SU-DHL-6 (cell line): ENCODE measurements around the gene ZDHHC8.

ENCODE experiments used
- H2AFZ ChIP-seq: fragments of 200-600 bp; sonication (generic); 2 replicates; pipeline ENCODE4 v1.6.1; 2014; ENCODE audit warnings: low read depth, mild to moderate bottlenecking, moderate library complexity, mixed read lengths, antibody characterized with exemption, low read length; ENCODE audit not compliant: severe bottlenecking
- H3F3A ChIP-seq: fragments of 200-600 bp; shearing (Covaris generic); 2 replicates; pipeline ENCODE4 v1.6.0; 2016; ENCODE audit warnings: antibody characterized with exemption, mild to moderate bottlenecking; ENCODE audit not compliant: insufficient read depth
- H3K27ac ChIP-seq: fragments of 200-600 bp; sonication (generic); 2 replicates; pipeline ENCODE4 v1.5.1; 2016; ENCODE audit warnings: low read depth, mild to moderate bottlenecking, low read length, moderate library complexity, mixed read lengths
- H3K27me3 ChIP-seq: fragments of 200-600 bp; sonication (generic), shearing (Covaris generic); 2 replicates; pipeline ENCODE4 v1.6.0; 2014; ENCODE audit warnings: mild to moderate bottlenecking, low read length
- H3K36me3 ChIP-seq: fragments of 200-600 bp; sonication (generic); 2 replicates; pipeline ENCODE4 v1.6.1; 2014; ENCODE audit warnings: mild to moderate bottlenecking, low read length, mixed read lengths
- H3K4me2 ChIP-seq: fragments of 300-600, 200-600 bp; shearing (Covaris generic), sonication (generic); 2 replicates; pipeline ENCODE4 v1.6.0; 2014; ENCODE audit warnings: low read length, low read depth, mild to moderate bottlenecking; ENCODE audit not compliant: poor library complexity, severe bottlenecking
- H3K4me3 ChIP-seq: fragments of 200-600 bp; sonication (generic); 2 replicates; pipeline ENCODE4 v1.5.1; 2014; ENCODE audit warnings: antibody characterized with exemption, low read length, mild to moderate bottlenecking, mixed read lengths; ENCODE audit not compliant: insufficient read depth, poor library complexity, severe bottlenecking
- H3K79me2 ChIP-seq: fragments of 200-600 bp; sonication (generic); 2 replicates; pipeline ENCODE4 v1.6.1; 2014; ENCODE audit warnings: mild to moderate bottlenecking, low read length, moderate library complexity; ENCODE audit not compliant: insufficient read depth
- H3K9ac ChIP-seq: fragments of 200-600 bp; sonication (generic); 2 replicates; pipeline ENCODE4 v1.7.0; 2014; ENCODE audit warnings: mild to moderate bottlenecking, low read length
- H3K9me2 ChIP-seq: fragments of 200-600 bp; sonication (generic); replicated peaks from 2 replicates; pipeline ENCODE4 v1.6.1; 2014; ENCODE audit warnings: low read length; ENCODE audit not compliant: insufficient read depth
- H3K9me3 ChIP-seq: fragments of 200-600 bp; sonication (generic); 2 replicates; pipeline ENCODE4 v1.6.1; 2014; ENCODE audit warnings: low read length, mixed read lengths; ENCODE audit not compliant: insufficient read depth
- H4K20me1 ChIP-seq: fragments of 200-600 bp; sonication (generic); 2 replicates; pipeline ENCODE4 v1.6.1; 2014; ENCODE audit warnings: low read depth, mild to moderate bottlenecking, antibody characterized with exemption, low read length, moderate library complexity, mixed read lengths
- CTCF ChIP-seq: fragments of 200-600 bp; sonication (generic); IDR thresholded peaks from one replicate; pipeline ENCODE4 v1.5.1; 2017; ENCODE audit warnings: antibody characterized with exemption, mild to moderate bottlenecking, low read length, moderate library complexity; ENCODE audit not compliant: insufficient read depth, poor library complexity, severe bottlenecking
- EZH2phosphoT487 ChIP-seq: fragments of 200-600 bp; sonication (generic), shearing (Covaris generic); conservative IDR thresholded peaks from 2 replicates; pipeline ENCODE4 v1.6.1; 2018; ENCODE audit warnings: mild to moderate bottlenecking, antibody characterized with exemption, low read length, moderate library complexity, mixed read lengths

The ZDHHC8 gene

GRCh38 chr22:20139391-20140106 is 7.9 kb downstream of the ZDHHC8 start:
- no peak overlapping the region for H3K9ac ChIP-seq

GRCh38 chr22:20140107-20140445 is 8.5 kb downstream of the ZDHHC8 start:
- H3K36me3 ChIP-seq, result no peaks in the 10 kb centered on the region
- H3K4me3 ChIP-seq, result no peak overlapping the region
- H3K4me2 ChIP-seq, result no peak overlapping the region
- no peaks in the 10 kb centered on the region for H4K20me1 ChIP-seq
- H3K9ac ChIP-seq, result no peak overlapping the region
- H2AFZ ChIP-seq, result no peak overlapping the region
- no peak overlapping the region for H3K27ac ChIP-seq
- no peaks in the 10 kb centered on the region for H3K9me2 ChIP-seq
- TF ChIP-seq CTCF (no peak), EZH2phosphoT487 (no peak)
- no peaks in the 10 kb centered on the region for H3K79me2 ChIP-seq
- no peaks in the 10 kb centered on the region for H3K9me3 ChIP-seq
- H3F3A ChIP-seq, result no peaks in the 10 kb centered on the region
- H3K27me3 ChIP-seq, result no peaks in the 10 kb centered on the region

More at GRCh38 chr22:20139391-20140106, 7.9 kb downstream of the ZDHHC8 start:
- Histone ChIP-seq H3K4me3 (no peak overlapping the region), H3K36me3 (no peaks in the 10 kb centered on the region), H2AFZ (no peak overlapping the region), H3K9me3 (no peaks in the 10 kb centered on the region), H3K27ac (no peak overlapping the region), H3F3A (no peaks in the 10 kb centered on the region), H4K20me1 (no peaks in the 10 kb centered on the region), H3K9me2 (no peaks in the 10 kb centered on the region), H3K79me2 (no peaks in the 10 kb centered on the region), H3K4me2 (no peak overlapping the region), H3K27me3 (no peaks in the 10 kb centered on the region)
- TF ChIP-seq CTCF (no peak), EZH2phosphoT487 (no peak)

DNA sequence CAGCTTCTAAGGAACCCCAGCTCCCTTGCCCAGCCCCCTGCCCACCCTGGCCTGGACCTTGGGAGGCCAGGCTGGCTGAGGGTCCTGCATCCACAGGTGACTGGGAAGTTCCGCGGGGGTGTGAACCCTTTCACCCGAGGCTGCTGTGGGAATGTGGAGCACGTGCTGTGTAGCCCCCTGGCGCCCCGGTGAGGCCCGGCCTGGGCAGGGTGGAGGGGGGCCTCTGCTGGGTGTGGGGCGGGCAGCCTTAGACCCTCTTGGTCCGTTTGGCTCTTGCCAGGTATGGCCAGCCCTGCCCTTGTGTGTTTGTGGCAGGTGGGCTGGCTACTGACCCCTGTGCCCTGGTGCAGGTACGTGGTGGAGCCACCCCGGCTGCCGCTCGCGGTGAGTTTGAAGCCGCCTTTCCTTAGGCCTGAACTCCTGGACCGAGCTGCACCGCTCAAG is 8.9 kb downstream of the ZDHHC8 start:
- Histone ChIP-seq H3K27me3 (no peaks in the 10 kb centered on the region), H3K27ac (no peak overlapping the region), H3K36me3 (no peaks in the 10 kb centered on the region), H3K4me2 (no peak overlapping the region), H3K9me3 (no peaks in the 10 kb centered on the region), H4K20me1 (no peaks in the 10 kb centered on the region), H3K9me2 (no peaks in the 10 kb centered on the region), H3K4me3 (no peak overlapping the region), H3F3A (no peaks in the 10 kb centered on the region), H3K9ac (no peak overlapping the region), H3K79me2 (no peaks in the 10 kb centered on the region), H2AFZ (no peak overlapping the region)
- TF ChIP-seq EZH2phosphoT487, result no peak
